ENCODE results near the gene F5.
A peak's percentile ranks its signal among the peaks of the same experiment; 100 is the strongest.

F5 gene

GRCh38 chr1:169586395-169587255 is at the start of gene F5:
F5 (minus strand) TSS chr1:169586481; CDS start chr1:169586386, 95 bp downstream.
- no peaks in the 10 kb centered on the region for H3K36me3 Mint-ChIP-seq (ENCODE audit: insufficient read depth)
- DNase-seq (ENCODE audit: low spot score in 2 of 2) (peak; percentile 55 to 58), ATAC-seq (replicated peaks; ENCODE audit: extremely low read depth, poor library complexity, severe bottlenecking) (peak; percentile 98)
- H3K27me3 Mint-ChIP-seq: peaks cover 46% of the 10 kb centered on the region
- H3K4me1 Mint-ChIP-seq: peaks cover 8% of the 10 kb centered on the region
- peak within 1 kb of the TSS; percentile 70 for H3K4me3 Mint-ChIP-seq
- H3K9me3 Mint-ChIP-seq: no peaks in the 10 kb centered on the region
- peak within 1 kb of the TSS; percentile 46 for H3K27ac Mint-ChIP-seq (ENCODE audit: low read depth)

DNA sequence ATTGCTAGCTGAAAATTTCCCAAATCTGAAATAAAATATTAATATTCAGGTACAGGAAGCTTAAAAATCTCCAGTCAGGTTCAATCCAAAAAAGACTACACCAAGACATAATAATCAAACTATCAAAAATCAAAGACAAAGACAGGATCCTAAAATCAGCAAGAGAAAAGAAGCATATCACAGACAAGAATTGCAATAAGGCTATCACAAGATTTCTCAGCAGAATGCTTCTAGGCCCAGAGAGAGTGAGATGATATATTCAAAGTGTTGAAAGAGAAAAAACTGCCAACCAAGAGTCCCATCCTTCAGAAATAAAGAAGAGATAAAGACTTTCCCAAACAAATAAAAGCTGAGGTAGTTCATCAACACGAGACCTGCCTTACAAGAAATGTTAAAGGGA is 48.6 kb upstream of the F5 start:
- Mint-ChIP-seq H3K9me3 (peaks cover 17% of the 10 kb centered on the region), H3K4me3 (no peak overlapping the region), H3K36me3 (ENCODE audit: insufficient read depth) (no peaks in the 10 kb centered on the region), H3K4me1 (peaks cover 8% of the 10 kb centered on the region), H3K27me3 (no peaks in the 10 kb centered on the region), H3K27ac (ENCODE audit: low read depth) (no peak overlapping the region)
- ATAC-seq (replicated peaks; ENCODE audit: extremely low read depth, poor library complexity, severe bottlenecking): no peak
- no peak for DNase-seq (ENCODE audit: low spot score in 2 of 2)

GRCh38 chr1:169634145-169634544 is 47.9 kb upstream of the F5 start:
- H3K36me3 Mint-ChIP-seq (ENCODE audit: insufficient read depth): no peaks in the 10 kb centered on the region
- no peak for DNase-seq (ENCODE audit: low spot score in 2 of 2)
- no peaks in the 10 kb centered on the region for H3K27me3 Mint-ChIP-seq
- no peak overlapping the region for H3K27ac Mint-ChIP-seq (ENCODE audit: low read depth)
- ATAC-seq (replicated peaks; ENCODE audit: extremely low read depth, poor library complexity, severe bottlenecking): no peak
- H3K4me1 Mint-ChIP-seq: peaks cover 8% of the 10 kb centered on the region
- no peak overlapping the region for H3K4me3 Mint-ChIP-seq
- H3K9me3 Mint-ChIP-seq: peaks cover 12% of the 10 kb centered on the region

DNA sequence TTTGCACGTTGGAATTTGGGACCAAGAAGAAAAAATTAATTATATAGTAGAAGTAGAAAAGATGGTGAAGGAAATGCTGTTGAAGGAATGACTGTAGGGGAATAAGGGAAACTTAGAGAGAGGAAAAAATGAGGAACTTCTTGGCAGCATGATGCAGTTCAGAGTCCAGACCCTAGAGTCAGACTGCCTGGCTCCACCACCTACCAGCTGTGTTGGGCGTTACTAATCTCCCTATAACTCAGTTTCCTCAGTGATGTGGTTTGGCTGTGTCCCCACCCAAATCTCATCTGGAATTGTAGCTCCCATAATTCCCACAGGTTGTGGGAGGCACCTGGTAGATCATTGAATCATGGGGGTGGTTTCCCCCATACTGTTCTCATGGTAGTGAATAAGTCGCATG is 45.0 kb upstream of the F5 start:
- Mint-ChIP-seq H3K4me1 (peaks cover 8% of the 10 kb centered on the region), H3K36me3 (ENCODE audit: insufficient read depth) (no peaks in the 10 kb centered on the region), H3K9me3 (peaks cover 12% of the 10 kb centered on the region), H3K27me3 (no peaks in the 10 kb centered on the region), H3K27ac (ENCODE audit: low read depth) (no peak overlapping the region), H3K4me3 (no peak overlapping the region)
- no peak for ATAC-seq (replicated peaks; ENCODE audit: extremely low read depth, poor library complexity, severe bottlenecking)
- no peak for DNase-seq (ENCODE audit: low spot score in 2 of 2)

GRCh38 chr1:169630006-169630405 is 43.7 kb upstream of the F5 start, which contains the start of gene SELP:
SELP (minus strand) TSS chr1:169630124; CDS start chr1:169630074, 50 bp downstream.
- DNase-seq (ENCODE audit: low spot score in 2 of 2) (no peak), ATAC-seq (replicated peaks; ENCODE audit: extremely low read depth, poor library complexity, severe bottlenecking) (no peak)

GRCh38 chr1:169624912-169625311 is 38.6 kb upstream of the F5 start:
- Mint-ChIP-seq H3K4me1 (peaks cover 37% of the 10 kb centered on the region), H3K9me3 (no peaks in the 10 kb centered on the region), H3K36me3 (ENCODE audit: insufficient read depth) (no peaks in the 10 kb centered on the region), H3K27me3 (no peaks in the 10 kb centered on the region), H3K4me3 (no peak overlapping the region), H3K27ac (ENCODE audit: low read depth) (no peak overlapping the region)
- ATAC-seq (replicated peaks; ENCODE audit: extremely low read depth, poor library complexity, severe bottlenecking): no peak
- DNase-seq (ENCODE audit: low spot score in 2 of 2): no peak

More at GRCh38 chr1:169630006-169630405, 43.7 kb upstream of the F5 start, which contains the start of gene SELP:
- no peaks in the 10 kb centered on the region for H3K27me3 Mint-ChIP-seq
- no peaks in the 10 kb centered on the region for H3K36me3 Mint-ChIP-seq (ENCODE audit: insufficient read depth)
- peaks cover 18% of the 10 kb centered on the region for H3K4me1 Mint-ChIP-seq
- no peak within 1 kb of the TSS for H3K4me3 Mint-ChIP-seq
- H3K27ac Mint-ChIP-seq (ENCODE audit: low read depth): no peak within 1 kb of the TSS
- peaks cover 10% of the 10 kb centered on the region for H3K9me3 Mint-ChIP-seq

GRCh38 chr1:169624122-169624521 is 37.8 kb upstream of the F5 start:
- H3K4me1 Mint-ChIP-seq: peaks cover 32% of the 10 kb centered on the region
- DNase-seq (ENCODE audit: low spot score in 2 of 2) (no peak), ATAC-seq (replicated peaks; ENCODE audit: extremely low read depth, poor library complexity, severe bottlenecking) (no peak)
- no peak overlapping the region for H3K4me3 Mint-ChIP-seq
- no peaks in the 10 kb centered on the region for H3K9me3 Mint-ChIP-seq
- no peaks in the 10 kb centered on the region for H3K36me3 Mint-ChIP-seq (ENCODE audit: insufficient read depth)
- H3K27ac Mint-ChIP-seq (ENCODE audit: low read depth): no peak overlapping the region
- no peaks in the 10 kb centered on the region for H3K27me3 Mint-ChIP-seq

DNA sequence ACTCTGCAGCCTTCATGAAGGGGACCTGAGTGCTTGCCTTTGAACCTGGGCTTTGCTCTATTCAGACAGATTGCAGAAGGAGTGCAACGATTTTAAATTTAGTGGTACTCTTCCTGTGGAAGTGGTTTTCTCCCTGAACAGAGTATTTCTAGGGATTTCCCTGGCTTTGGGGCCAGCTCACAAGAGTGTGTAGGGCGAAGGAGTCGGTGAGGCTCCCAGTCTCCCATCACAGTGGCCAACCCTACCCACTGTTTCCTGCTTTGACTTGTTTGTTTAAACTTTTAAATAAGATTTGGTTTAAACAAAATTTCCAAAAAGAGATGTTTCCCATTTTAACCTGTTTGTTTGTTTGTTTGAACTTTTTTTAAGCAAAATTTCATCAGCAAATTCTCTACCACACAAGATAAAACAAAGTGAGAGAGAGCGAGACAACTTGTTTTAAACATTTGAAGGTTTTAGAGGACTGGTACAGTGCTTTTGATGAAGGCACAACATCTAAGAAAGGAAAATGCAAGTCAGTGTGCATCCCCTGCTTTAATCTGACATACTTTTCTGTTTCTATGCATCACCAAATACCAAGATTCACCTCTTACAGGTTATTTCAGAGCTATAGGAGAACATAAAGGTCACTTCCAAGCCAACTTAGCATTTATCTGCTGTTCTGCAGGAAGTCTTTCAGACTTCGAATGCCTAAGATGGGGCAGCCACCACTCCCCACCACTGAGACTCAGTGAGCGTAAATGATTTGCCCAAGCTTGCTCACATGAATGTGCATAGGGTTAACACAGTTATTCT is 37.0 kb upstream of the F5 start:
- ATAC-seq (replicated peaks; ENCODE audit: extremely low read depth, poor library complexity, severe bottlenecking): no peak
- H3K27ac Mint-ChIP-seq (ENCODE audit: low read depth): no peak overlapping the region
- H3K9me3 Mint-ChIP-seq: no peaks in the 10 kb centered on the region
- no peaks in the 10 kb centered on the region for H3K36me3 Mint-ChIP-seq (ENCODE audit: insufficient read depth)
- no peak for DNase-seq (ENCODE audit: low spot score in 2 of 2)
- H3K4me3 Mint-ChIP-seq: no peak overlapping the region
- H3K27me3 Mint-ChIP-seq: no peaks in the 10 kb centered on the region
- peaks cover 33% of the 10 kb centered on the region for H3K4me1 Mint-ChIP-seq

DNA sequence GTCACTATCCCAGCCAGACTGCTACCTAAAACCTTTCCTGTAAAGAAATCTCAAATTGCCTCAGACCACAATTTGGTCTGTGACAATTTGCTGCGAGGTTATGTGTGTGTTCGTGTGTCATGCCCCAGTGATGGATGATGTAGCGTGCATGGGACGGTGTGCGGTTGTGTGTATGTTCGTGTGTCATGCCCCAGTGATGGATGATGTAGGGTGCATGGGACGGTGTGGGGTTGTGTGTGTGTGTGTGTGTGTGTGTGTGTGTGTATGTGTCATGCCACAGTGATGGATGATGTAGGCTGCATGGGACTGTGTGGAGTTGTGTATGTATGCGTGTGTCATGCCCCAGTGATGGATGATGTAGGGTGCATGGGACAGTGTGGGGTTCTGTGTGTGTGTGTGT is 34.3 kb upstream of the F5 start:
- H3K36me3 Mint-ChIP-seq (ENCODE audit: insufficient read depth): peaks cover 2% of the 10 kb centered on the region
- peaks cover 31% of the 10 kb centered on the region for H3K4me1 Mint-ChIP-seq
- H3K27me3 Mint-ChIP-seq: no peaks in the 10 kb centered on the region
- DNase-seq (ENCODE audit: low spot score in 2 of 2) (no peak), ATAC-seq (replicated peaks; ENCODE audit: extremely low read depth, poor library complexity, severe bottlenecking) (no peak)
- no peaks in the 10 kb centered on the region for H3K9me3 Mint-ChIP-seq
- H3K4me3 Mint-ChIP-seq: no peak overlapping the region
- H3K27ac Mint-ChIP-seq (ENCODE audit: low read depth): no peak overlapping the region

DNA sequence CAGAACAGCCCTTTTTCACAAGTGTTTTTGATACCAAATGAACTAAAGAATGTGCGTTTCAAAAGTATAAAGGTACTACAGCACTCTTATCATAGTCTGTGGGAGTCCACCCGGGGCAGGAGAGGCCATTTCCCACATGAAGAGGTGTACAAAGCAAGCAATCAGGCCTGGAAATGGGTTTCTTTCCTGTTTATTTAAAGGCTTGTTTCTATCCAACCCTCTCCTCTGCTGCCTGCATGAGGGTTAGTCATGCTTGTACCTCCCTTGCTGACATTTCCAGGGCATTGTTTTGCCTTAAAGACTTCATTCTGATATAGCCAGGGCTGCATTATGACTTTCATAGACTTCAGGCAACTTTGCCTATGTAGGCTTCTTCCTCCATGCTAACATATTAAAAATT is 32.1 kb upstream of the F5 start:
- ATAC-seq (replicated peaks; ENCODE audit: extremely low read depth, poor library complexity, severe bottlenecking) (no peak), DNase-seq (ENCODE audit: low spot score in 2 of 2) (no peak)
- Mint-ChIP-seq H3K27me3 (no peaks in the 10 kb centered on the region), H3K4me1 (peaks cover 12% of the 10 kb centered on the region), H3K4me3 (no peak overlapping the region), H3K27ac (ENCODE audit: low read depth) (no peak overlapping the region), H3K36me3 (ENCODE audit: insufficient read depth) (peaks cover 2% of the 10 kb centered on the region), H3K9me3 (no peaks in the 10 kb centered on the region)

GRCh38 chr1:169615803-169616202 is 29.5 kb upstream of the F5 start:
- no peaks in the 10 kb centered on the region for H3K27me3 Mint-ChIP-seq
- ATAC-seq (replicated peaks; ENCODE audit: extremely low read depth, poor library complexity, severe bottlenecking): no peak
- no peak for DNase-seq (ENCODE audit: low spot score in 2 of 2)
- H3K4me3 Mint-ChIP-seq: no peak overlapping the region
- peaks cover 8% of the 10 kb centered on the region for H3K4me1 Mint-ChIP-seq
- H3K36me3 Mint-ChIP-seq (ENCODE audit: insufficient read depth): peaks cover 4% of the 10 kb centered on the region
- H3K27ac Mint-ChIP-seq (ENCODE audit: low read depth): no peak overlapping the region
- H3K9me3 Mint-ChIP-seq: no peaks in the 10 kb centered on the region

- H3K27me3 Mint-ChIP-seq: no peaks in the 10 kb centered on the region
- H3K4me3 Mint-ChIP-seq: no peak overlapping the region
- H3K36me3 Mint-ChIP-seq (ENCODE audit: insufficient read depth): peaks cover 2% of the 10 kb centered on the region
- H3K4me1 Mint-ChIP-seq: peaks cover 15% of the 10 kb centered on the region
- ATAC-seq (replicated peaks; ENCODE audit: extremely low read depth, poor library complexity, severe bottlenecking): no peak
- DNase-seq (ENCODE audit: low spot score in 2 of 2): no peak
- no peak overlapping the region for H3K27ac Mint-ChIP-seq (ENCODE audit: low read depth)
- no peaks in the 10 kb centered on the region for H3K9me3 Mint-ChIP-seq
Observed at GRCh38 chr1:169610858-169611257, 24.6 kb upstream of the F5 start.

- Mint-ChIP-seq H3K4me1 (peaks cover 19% of the 10 kb centered on the region), H3K36me3 (ENCODE audit: insufficient read depth) (peaks cover 2% of the 10 kb centered on the region), H3K9me3 (no peaks in the 10 kb centered on the region), H3K4me3 (no peak overlapping the region), H3K27ac (ENCODE audit: low read depth) (no peak overlapping the region), H3K27me3 (no peaks in the 10 kb centered on the region)
- ATAC-seq (replicated peaks; ENCODE audit: extremely low read depth, poor library complexity, severe bottlenecking): no peak
- DNase-seq (ENCODE audit: low spot score in 2 of 2): no peak
Observed at GRCh38 chr1:169610108-169610507, 23.8 kb upstream of the F5 start.

Data from central memory CD8-positive, alpha-beta T cell (primary cell).